GM23338 (cell line): Measurements from ENCODE around the gene CRMP1. TPM values are rescaled to one million over a fixed set of nuclear protein-coding genes. Genes with fewer than 3 reads are reported as not detected.

Experiments used
- ATAC-seq: fragments of 200-7000 bp; cut with Tn5 transposase; 3 replicates; pipeline ENCODE4 v1.9.1; 2020
- DNase-seq: peaks from one replicate; pipeline ENCODE4 v3.0.0-alpha.2; 2015; ENCODE audit warnings: low spot score
- H2AFZ ChIP-seq: fragments of 200-600 bp; sonication (generic); 2 replicates; pipeline ENCODE4 v1.8.0; 2016; ENCODE audit warnings: antibody characterized with exemption, mild to moderate bottlenecking, moderate library complexity
- H3F3A ChIP-seq: fragments of 200-600 bp; sonication (generic); replicated peaks from 2 replicates; pipeline ENCODE4 v1.8.0; 2017; ENCODE audit warnings: antibody characterized with exemption, mixed run types, low read depth
- H3K27ac ChIP-seq: fragments of 200-600 bp; sonication (generic); 2 replicates; pipeline ENCODE4 v1.6.1; 2016; ENCODE audit warnings: low read depth
- H3K27me3 ChIP-seq: fragments of 200-600 bp; sonication (generic); 2 replicates; pipeline ENCODE4 v1.8.0; 2016; ENCODE audit warnings: mild to moderate bottlenecking, mixed run types, moderate library complexity; ENCODE audit not compliant: insufficient read depth
- H3K36me3 ChIP-seq: fragments of 200-600 bp; sonication (generic); 2 replicates; pipeline ENCODE4 v1.8.0; 2016; ENCODE audit warnings: mild to moderate bottlenecking; ENCODE audit not compliant: insufficient read depth
- H3K4me1 ChIP-seq: fragments of 200-600 bp; sonication (generic); 2 replicates; pipeline ENCODE4 v1.8.0; 2016; ENCODE audit warnings: mild to moderate bottlenecking, moderate library complexity; ENCODE audit not compliant: insufficient read depth
- H3K4me2 ChIP-seq: fragments of 200-600 bp; sonication (generic); 2 replicates; pipeline ENCODE4 v1.7.1; 2017; ENCODE audit warnings: mixed run types
- H3K4me3 ChIP-seq: fragments of 200-600 bp; sonication (generic); 2 replicates; pipeline ENCODE4 v1.6.1; 2016; ENCODE audit warnings: mixed run types
- H3K79me2 ChIP-seq: fragments of 200-600 bp; sonication (generic); replicated peaks from 2 replicates; pipeline ENCODE4 v1.8.0; 2017; ENCODE audit warnings: mild to moderate bottlenecking; ENCODE audit not compliant: insufficient read depth
- H3K9me2 ChIP-seq: fragments of 200-600 bp; sonication (generic); 2 replicates; pipeline ENCODE4 v1.8.0; 2017; ENCODE audit not compliant: insufficient read depth
- H4K20me1 ChIP-seq: fragments of 200-600 bp; sonication (generic); replicated peaks from 2 replicates; pipeline ENCODE4 v1.8.0; 2017; ENCODE audit warnings: mild to moderate bottlenecking; ENCODE audit not compliant: insufficient read depth
- H3K27ac Mint-ChIP-seq: 2 replicates; pipeline ENCODE4 v1.8.0; 2020; ENCODE audit warnings: inconsistent platforms, mild to moderate bottlenecking, moderate library complexity, mixed read lengths
- H3K27me3 Mint-ChIP-seq: 3 replicates; pipeline ENCODE4 v1.8.0; 2022; ENCODE audit warnings: low read depth, mild to moderate bottlenecking, moderate library complexity, mixed read lengths, inconsistent platforms; ENCODE audit not compliant: insufficient read depth, poor library complexity
- H3K36me3 Mint-ChIP-seq: 3 replicates; pipeline ENCODE4 v1.8.0; 2021; ENCODE audit warnings: low read depth, mild to moderate bottlenecking, inconsistent platforms, moderate library complexity, mixed read lengths
- H3K4me1 Mint-ChIP-seq: 3 replicates; pipeline ENCODE4 v1.8.0; 2020; ENCODE audit warnings: mild to moderate bottlenecking, inconsistent platforms, mixed read lengths
- H3K4me3 Mint-ChIP-seq: 3 replicates; pipeline ENCODE4 v1.8.0; 2021; ENCODE audit warnings: moderate library complexity, mild to moderate bottlenecking, inconsistent platforms, mixed read lengths
- H3K9me3 Mint-ChIP-seq: 3 replicates; pipeline ENCODE4 v1.8.0; 2020; ENCODE audit warnings: moderate library complexity, mild to moderate bottlenecking, inconsistent platforms, mixed read lengths
- CREB1 ChIP-seq: fragments of 250-450 bp; sonication (Bioruptor Pico); IDR thresholded peaks from 2 replicates; pipeline ENCODE4 v1.5.0; 2020; ENCODE audit warnings: low read depth, mild to moderate bottlenecking, moderate library complexity
- EZH2 ChIP-seq: fragments of 200-600 bp; sonication (generic); IDR thresholded peaks from one replicate; pipeline ENCODE4 v1.8.0; 2017; ENCODE audit warnings: antibody characterized with exemption, mild to moderate bottlenecking, low read depth; ENCODE audit not compliant: unreplicated experiment
- EZH2phosphoT487 ChIP-seq: fragments of 200-600 bp; sonication (generic); IDR thresholded peaks from one replicate; pipeline ENCODE4 v1.8.1; 2018; ENCODE audit warnings: antibody characterized with exemption; ENCODE audit not compliant: unreplicated experiment
- JUNB ChIP-seq: IDR thresholded peaks from one replicate; pipeline ENCODE4 v1.6.1; 2016; ENCODE audit warnings: antibody characterized with exemption; ENCODE audit not compliant: unreplicated experiment
- NANOG ChIP-seq: IDR thresholded peaks from 2 replicates; pipeline ENCODE4 v1.6.1; 2016; ENCODE audit warnings: antibody characterized with exemption, borderline replicate concordance
- POLR2AphosphoS5 ChIP-seq: IDR thresholded peaks from 2 replicates; pipeline ENCODE4 v1.6.1; 2016; ENCODE audit warnings: antibody characterized with exemption, low read depth
- STAT1 ChIP-seq: IDR thresholded peaks from one replicate; pipeline ENCODE4 v1.6.1; 2016; ENCODE audit warnings: antibody characterized with exemption; ENCODE audit not compliant: unreplicated experiment
- ZNF114 ChIP-seq: fragments of 250-450 bp; sonication (Bioruptor Pico); IDR thresholded peaks from 2 replicates; pipeline ENCODE4 v1.5.0; 2020; ENCODE audit warnings: mild to moderate bottlenecking, moderate library complexity
- ZNF331 ChIP-seq: fragments of 250-450 bp; sonication (Bioruptor Pico); IDR thresholded peaks from 2 replicates; pipeline ENCODE4 v1.5.0; 2020; ENCODE audit warnings: low read depth, mild to moderate bottlenecking, moderate library complexity
- polyA plus RNA-seq: library from polyadenylated mRNA; unstranded; fragments of >200 nt; fragmentation: Nextera tagmentation; extraction: Ambion mirVana; gene quantifications from 2 replicates; pipeline ENCODE4 v1.2.1, GENCODE V29; 2016
- total RNA-seq: library from RNA; depleted of rRNA; stranded (reverse); fragments of >200 nt; shearing (Covaris generic); gene quantifications from 2 replicates; pipeline ENCODE4 v1.2.3, GENCODE V29; 2014
- TF ChIP-seq, protein P1 (sequence below): fragments of 250-450 bp; sonication (Bioruptor Pico); IDR thresholded peaks from 2 replicates; pipeline ENCODE4 v1.5.0; 2020; ENCODE audit warnings: mild to moderate bottlenecking, moderate library complexity
- TF ChIP-seq, protein P2 (sequence below): IDR thresholded peaks from one replicate; pipeline ENCODE4 v1.6.1; 2018; ENCODE audit warnings: antibody characterized with exemption; ENCODE audit not compliant: unreplicated experiment
- TF ChIP-seq, protein P3 (sequence below): IDR thresholded peaks from 2 replicates; pipeline ENCODE4 v1.6.1; 2016; ENCODE audit warnings: antibody characterized with exemption
- TF ChIP-seq, protein P4 (sequence below), 2 experiments: fragments of 200-600 bp in 1 of 2; sonication (generic) in 1 of 2; conservative IDR thresholded peaks; 2 replicates each; pipeline versions ENCODE4 v1.5.1 to v1.6.1; 2016 to 2017; ENCODE audit warnings: antibody characterized with exemption in 2 of 2, low read depth in 2 of 2, mild to moderate bottlenecking in 2 of 2, moderate library complexity in 1 of 2

Gene CRMP1
- total and polyA plus RNA-seq, 2 experiments from 2014 or later, result 52.7 to 146 TPM

DNA sequence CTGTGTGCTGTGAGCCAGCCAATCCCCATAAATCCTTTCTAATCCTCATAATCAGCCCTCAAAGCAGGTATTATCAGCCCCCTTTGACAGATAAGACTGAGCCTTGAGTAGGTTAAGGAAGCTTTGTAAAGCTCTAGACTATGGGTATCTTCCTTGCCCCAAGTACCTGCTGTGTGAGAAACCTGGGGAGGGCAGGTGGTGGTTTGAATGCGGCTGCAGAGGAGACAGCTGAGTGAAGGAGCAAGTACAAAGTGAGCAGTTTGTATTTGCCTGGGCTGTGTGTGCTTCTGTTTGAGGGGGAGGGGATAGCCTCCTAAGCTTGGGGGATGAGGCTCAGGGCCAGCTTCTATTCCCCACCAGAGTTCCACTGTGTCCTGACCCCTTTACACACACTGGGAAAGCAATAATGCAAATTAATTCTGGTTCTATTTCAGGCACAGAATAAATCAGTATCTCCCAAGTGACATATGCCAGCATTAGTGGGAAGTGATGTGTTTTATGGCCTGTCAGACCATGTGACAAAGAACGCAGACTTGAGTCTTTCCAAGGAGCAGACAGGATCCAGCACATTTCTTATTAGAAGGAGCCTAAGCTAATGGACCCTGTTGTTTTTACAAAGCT lies 118.4 kb downstream of the CRMP1 start:
- DNase-seq (no peak), ATAC-seq (no peak)
- Histone ChIP-seq H3K79me2 (no peaks in the 10 kb centered on the region), H3K4me3 (no peak overlapping the region), H3F3A (no peaks in the 10 kb centered on the region), H3K4me2 (no peak overlapping the region), H3K27me3 (no peaks in the 10 kb centered on the region), H3K9me2 (no peaks in the 10 kb centered on the region), H3K36me3 (peaks cover 8% of the 10 kb centered on the region; the same call in 1 of the 2 replicates), H2AFZ (no peak overlapping the region), H3K4me1 (0 out of 2 replicates have a peak, but pooled peaks cover 4% of the 10 kb centered on the region), H3K27ac (no peak overlapping the region), H4K20me1 (no peaks in the 10 kb centered on the region)
- Mint-ChIP-seq H3K27me3 (no peaks in the 10 kb centered on the region), H3K9me3 (peaks cover 41% of the 10 kb centered on the region), H3K4me1 (peaks cover 21% of the 10 kb centered on the region), H3K4me3 (no peak overlapping the region), H3K27ac (no peak overlapping the region), H3K36me3 (peaks cover 63% of the 10 kb centered on the region)
- TF ChIP-seq ZNF331 (no peak), POLR2AphosphoS5 (no peak), EZH2phosphoT487 (no peak), CREB1 (CRISPR knock-in tag) (no peak), NANOG (no peak), ZNF114 (CRISPR knock-in tag) (no peak), STAT1 (no peak), EZH2 (no peak), JUNB (no peak)
- TF ChIP-seq, protein P1, sequence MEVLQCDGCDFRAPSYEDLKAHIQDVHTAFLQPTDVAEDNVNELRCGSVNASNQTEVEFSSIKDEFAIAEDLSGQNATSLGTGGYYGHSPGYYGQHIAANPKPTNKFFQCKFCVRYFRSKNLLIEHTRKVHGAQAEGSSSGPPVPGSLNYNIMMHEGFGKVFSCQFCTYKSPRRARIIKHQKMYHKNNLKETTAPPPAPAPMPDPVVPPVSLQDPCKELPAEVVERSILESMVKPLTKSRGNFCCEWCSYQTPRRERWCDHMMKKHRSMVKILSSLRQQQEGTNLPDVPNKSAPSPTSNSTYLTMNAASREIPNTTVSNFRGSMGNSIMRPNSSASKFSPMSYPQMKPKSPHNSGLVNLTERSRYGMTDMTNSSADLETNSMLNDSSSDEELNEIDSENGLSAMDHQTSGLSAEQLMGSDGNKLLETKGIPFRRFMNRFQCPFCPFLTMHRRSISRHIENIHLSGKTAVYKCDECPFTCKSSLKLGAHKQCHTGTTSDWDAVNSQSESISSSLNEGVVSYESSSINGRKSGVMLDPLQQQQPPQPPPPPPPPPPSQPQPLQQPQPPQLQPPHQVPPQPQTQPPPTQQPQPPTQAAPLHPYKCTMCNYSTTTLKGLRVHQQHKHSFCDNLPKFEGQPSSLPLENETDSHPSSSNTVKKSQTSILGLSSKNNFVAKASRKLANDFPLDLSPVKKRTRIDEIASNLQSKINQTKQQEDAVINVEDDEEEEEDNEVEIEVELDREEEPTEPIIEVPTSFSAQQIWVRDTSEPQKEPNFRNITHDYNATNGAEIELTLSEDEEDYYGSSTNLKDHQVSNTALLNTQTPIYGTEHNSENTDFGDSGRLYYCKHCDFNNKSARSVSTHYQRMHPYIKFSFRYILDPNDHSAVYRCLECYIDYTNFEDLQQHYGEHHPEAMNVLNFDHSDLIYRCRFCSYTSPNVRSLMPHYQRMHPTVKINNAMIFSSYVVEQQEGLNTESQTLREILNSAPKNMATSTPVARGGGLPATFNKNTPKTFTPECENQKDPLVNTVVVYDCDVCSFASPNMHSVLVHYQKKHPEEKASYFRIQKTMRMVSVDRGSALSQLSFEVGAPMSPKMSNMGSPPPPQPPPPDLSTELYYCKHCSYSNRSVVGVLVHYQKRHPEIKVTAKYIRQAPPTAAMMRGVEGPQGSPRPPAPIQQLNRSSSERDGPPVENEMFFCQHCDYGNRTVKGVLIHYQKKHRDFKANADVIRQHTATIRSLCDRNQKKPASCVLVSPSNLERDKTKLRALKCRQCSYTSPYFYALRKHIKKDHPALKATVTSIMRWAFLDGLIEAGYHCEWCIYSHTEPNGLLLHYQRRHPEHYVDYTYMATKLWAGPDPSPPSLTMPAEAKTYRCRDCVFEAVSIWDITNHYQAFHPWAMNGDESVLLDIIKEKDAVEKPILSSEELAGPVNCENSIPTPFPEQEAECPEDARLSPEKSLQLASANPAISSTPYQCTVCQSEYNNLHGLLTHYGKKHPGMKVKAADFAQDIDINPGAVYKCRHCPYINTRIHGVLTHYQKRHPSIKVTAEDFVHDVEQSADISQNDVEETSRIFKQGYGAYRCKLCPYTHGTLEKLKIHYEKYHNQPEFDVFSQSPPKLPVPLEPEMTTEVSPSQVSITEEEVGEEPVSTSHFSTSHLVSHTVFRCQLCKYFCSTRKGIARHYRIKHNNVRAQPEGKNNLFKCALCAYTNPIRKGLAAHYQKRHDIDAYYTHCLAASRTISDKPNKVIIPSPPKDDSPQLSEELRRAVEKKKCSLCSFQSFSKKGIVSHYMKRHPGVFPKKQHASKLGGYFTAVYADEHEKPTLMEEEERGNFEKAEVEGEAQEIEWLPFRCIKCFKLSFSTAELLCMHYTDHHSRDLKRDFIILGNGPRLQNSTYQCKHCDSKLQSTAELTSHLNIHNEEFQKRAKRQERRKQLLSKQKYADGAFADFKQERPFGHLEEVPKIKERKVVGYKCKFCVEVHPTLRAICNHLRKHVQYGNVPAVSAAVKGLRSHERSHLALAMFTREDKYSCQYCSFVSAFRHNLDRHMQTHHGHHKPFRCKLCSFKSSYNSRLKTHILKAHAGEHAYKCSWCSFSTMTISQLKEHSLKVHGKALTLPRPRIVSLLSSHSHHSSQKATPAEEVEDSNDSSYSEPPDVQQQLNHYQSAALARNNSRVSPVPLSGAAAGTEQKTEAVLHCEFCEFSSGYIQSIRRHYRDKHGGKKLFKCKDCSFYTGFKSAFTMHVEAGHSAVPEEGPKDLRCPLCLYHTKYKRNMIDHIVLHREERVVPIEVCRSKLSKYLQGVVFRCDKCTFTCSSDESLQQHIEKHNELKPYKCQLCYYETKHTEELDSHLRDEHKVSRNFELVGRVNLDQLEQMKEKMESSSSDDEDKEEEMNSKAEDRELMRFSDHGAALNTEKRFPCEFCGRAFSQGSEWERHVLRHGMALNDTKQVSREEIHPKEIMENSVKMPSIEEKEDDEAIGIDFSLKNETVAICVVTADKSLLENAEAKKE, result no peak
- TF ChIP-seq, protein P2, sequence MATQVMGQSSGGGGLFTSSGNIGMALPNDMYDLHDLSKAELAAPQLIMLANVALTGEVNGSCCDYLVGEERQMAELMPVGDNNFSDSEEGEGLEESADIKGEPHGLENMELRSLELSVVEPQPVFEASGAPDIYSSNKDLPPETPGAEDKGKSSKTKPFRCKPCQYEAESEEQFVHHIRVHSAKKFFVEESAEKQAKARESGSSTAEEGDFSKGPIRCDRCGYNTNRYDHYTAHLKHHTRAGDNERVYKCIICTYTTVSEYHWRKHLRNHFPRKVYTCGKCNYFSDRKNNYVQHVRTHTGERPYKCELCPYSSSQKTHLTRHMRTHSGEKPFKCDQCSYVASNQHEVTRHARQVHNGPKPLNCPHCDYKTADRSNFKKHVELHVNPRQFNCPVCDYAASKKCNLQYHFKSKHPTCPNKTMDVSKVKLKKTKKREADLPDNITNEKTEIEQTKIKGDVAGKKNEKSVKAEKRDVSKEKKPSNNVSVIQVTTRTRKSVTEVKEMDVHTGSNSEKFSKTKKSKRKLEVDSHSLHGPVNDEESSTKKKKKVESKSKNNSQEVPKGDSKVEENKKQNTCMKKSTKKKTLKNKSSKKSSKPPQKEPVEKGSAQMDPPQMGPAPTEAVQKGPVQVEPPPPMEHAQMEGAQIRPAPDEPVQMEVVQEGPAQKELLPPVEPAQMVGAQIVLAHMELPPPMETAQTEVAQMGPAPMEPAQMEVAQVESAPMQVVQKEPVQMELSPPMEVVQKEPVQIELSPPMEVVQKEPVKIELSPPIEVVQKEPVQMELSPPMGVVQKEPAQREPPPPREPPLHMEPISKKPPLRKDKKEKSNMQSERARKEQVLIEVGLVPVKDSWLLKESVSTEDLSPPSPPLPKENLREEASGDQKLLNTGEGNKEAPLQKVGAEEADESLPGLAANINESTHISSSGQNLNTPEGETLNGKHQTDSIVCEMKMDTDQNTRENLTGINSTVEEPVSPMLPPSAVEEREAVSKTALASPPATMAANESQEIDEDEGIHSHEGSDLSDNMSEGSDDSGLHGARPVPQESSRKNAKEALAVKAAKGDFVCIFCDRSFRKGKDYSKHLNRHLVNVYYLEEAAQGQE, result no peak
- TF ChIP-seq, protein P3, sequence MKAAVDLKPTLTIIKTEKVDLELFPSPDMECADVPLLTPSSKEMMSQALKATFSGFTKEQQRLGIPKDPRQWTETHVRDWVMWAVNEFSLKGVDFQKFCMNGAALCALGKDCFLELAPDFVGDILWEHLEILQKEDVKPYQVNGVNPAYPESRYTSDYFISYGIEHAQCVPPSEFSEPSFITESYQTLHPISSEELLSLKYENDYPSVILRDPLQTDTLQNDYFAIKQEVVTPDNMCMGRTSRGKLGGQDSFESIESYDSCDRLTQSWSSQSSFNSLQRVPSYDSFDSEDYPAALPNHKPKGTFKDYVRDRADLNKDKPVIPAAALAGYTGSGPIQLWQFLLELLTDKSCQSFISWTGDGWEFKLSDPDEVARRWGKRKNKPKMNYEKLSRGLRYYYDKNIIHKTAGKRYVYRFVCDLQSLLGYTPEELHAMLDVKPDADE, result no peak
- TF ChIP-seq, protein P4, sequence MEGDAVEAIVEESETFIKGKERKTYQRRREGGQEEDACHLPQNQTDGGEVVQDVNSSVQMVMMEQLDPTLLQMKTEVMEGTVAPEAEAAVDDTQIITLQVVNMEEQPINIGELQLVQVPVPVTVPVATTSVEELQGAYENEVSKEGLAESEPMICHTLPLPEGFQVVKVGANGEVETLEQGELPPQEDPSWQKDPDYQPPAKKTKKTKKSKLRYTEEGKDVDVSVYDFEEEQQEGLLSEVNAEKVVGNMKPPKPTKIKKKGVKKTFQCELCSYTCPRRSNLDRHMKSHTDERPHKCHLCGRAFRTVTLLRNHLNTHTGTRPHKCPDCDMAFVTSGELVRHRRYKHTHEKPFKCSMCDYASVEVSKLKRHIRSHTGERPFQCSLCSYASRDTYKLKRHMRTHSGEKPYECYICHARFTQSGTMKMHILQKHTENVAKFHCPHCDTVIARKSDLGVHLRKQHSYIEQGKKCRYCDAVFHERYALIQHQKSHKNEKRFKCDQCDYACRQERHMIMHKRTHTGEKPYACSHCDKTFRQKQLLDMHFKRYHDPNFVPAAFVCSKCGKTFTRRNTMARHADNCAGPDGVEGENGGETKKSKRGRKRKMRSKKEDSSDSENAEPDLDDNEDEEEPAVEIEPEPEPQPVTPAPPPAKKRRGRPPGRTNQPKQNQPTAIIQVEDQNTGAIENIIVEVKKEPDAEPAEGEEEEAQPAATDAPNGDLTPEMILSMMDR (conservative IDR thresholded peaks at IDR 0.05; ENCODE audit: low read depth in 2 of 2), result no peak
